ENCODE measurements around the gene NPSR1. TPM values are rescaled to one million over a fixed set of nuclear protein-coding genes. Genes with fewer than 3 reads are reported as not detected.
"Not testable (repeated sequence)": the region's sequence is repeated elsewhere in the genome, so short reads cannot be mapped to it uniquely, and the experiment has no call there.

The NPSR1 gene
- total RNA-seq, 1 donor from 2014 or later: not detected

DNA sequence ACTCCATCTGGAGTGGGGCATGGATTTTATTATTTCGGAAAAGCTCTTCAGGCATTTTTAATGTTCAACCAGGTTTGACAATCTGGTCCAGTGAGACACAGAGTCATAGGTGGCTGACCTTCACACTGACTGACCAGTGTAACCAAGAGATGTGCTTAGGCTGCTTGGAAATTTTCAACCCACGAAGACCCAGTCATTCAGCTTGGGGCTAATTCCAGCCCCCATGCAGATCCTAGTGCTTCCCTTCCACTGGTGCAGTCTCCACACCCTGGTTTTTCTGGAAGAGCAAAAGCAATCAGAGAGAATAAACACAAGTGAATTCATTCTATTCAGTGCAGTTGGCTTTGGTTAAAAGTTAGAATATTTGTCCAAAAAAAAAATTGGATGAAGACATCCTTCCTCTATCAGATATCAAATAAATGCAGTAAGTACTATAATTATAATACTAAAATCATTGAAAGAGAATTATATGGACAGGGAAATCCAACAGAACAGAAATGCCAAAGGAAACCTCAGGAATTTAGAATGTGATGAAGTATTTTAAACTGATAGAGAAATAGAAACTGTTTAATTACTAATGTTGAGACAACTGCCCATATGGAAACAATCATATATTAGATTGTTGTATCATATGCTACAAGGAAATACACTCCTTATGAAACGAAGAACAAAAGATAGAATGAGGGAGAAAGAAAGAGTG, 178.0 kb downstream of the NPSR1 start:
- DNase-seq (ENCODE audit: low read depth in 2 of 2): no peak

- DNase-seq (ENCODE audit: low read depth in 2 of 2): peak; percentile 19 to 33
Observed at GRCh38 chr7:34837316-34837715, 179.3 kb downstream of the NPSR1 start.

DNA sequence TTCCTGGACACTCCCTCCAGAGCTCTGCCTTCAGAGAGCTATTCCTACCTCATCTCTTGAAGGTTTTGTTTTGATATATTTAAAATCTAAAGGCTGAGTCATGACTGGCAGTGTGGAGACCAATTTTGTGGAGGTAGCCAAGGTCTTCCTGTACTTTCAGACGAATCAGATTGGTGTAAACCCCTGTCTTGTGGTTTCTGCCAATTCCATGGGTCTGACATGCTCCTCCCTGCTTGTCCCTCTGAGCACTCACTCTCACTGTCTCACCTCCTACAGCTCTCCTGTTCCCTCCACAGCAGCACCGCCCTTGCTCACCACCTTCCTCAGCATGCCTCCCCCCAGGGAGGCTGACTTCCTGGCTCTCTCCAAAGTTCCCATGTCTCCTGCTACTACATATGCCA, 179.8 kb downstream of the NPSR1 start:
- no peak for DNase-seq (ENCODE audit: low read depth in 2 of 2)

- DNase-seq (ENCODE audit: low read depth in 2 of 2): no peak
Observed at GRCh38 chr7:34838329-34838728, 180.3 kb downstream of the NPSR1 start.

DNA sequence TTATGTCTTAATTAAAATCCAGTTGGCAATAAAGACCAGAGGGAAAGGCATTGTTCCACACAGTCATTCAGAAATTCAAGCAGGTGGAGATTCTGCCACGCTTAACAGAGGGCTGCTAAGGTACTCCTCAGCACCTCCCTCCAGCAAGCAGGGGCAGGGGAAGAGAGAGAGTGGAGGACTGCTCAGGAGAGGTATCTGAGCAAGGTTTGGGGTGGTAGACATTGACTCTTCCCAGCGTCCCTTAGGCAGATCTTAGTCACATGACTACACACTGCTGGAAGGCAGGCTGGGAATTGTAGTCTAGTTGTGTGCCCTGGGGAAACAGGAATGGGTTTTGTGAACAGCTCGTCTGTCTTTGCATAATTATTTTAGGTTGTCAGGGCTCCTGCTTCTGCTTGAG, 181.6 kb downstream of the NPSR1 start:
- no peak for DNase-seq (ENCODE audit: low read depth in 2 of 2)

DNA sequence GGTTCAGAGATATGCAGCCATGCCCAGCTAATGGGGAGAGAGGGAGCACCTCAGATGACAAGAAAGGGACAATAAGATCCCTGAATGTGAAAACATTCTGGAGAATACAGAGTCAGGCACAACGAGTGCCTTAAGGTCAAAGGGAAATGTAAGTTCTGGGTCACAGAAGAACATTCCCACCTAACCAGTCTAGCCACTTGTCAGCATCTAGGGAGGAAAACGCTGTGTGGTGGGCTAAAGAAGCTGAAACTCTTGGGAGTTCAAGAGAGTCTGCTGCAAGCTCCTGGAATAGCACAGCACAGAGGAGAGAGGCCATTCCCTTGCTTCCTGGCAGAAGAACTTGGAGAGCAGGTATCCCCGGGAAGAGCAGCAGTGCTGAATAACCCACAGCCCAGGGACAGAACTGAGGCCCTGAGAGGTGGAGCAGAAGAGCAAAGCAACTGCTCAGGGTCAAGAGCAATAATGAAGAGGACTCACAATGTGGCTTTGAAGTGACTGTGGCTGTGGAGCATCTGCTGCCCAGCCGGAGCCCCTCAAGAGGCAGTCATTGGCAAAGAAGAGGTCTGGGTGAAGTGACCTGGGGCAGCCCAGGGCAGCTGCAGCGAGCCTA, 182.3 kb downstream of the NPSR1 start:
- no peak for DNase-seq (ENCODE audit: low read depth in 2 of 2)

- no peak for DNase-seq (ENCODE audit: low read depth in 2 of 2)
Observed at GRCh38 chr7:34841326-34841725, 183.3 kb downstream of the NPSR1 start.

- no peak for DNase-seq (ENCODE audit: low read depth in 2 of 2)
Observed at GRCh38 chr7:34842782-34843181, 184.8 kb downstream of the NPSR1 start.

GRCh38 chr7:34844406-34844805, 186.4 kb downstream of the NPSR1 start:
- no peak for DNase-seq (ENCODE audit: low read depth in 2 of 2)

DNA sequence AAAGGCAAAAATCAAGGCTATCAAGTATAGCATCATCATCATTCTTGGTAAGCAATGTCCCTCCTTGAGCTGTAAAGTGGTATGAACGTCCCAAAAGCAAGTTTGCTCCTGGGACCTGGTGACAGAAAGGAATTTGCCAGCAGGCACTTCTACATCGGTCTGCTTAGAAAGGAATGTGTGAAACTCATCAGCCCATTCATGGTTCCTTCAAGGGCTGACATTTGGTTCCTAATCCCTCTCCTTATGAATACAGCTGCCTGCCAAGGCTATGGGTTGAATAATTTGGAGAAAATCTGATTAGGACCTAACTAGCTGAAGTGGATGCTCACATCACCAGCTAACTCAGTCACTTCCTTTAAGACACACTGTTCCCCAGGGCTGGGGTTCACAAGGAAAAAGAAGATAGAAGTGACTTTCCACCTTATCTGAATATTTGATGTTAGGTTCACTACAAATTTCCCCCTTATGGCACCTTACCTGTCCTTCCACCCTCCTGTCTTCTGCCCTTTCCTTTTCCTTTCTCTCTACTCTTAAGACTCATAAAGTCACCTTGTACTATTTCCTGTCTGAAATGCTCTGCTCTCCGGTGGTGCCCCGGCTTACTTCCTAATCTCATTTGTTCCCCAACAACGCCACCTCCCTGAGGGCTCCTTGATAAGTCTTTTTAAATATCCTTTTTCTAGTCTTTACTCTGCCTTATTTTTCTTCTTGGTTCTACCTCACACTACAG, 187.1 kb downstream of the NPSR1 start:
- DNase-seq (ENCODE audit: low read depth in 2 of 2): no peak

- DNase-seq (ENCODE audit: low read depth in 2 of 2): no peak
Observed at GRCh38 chr7:34845666-34846361, 187.8 kb downstream of the NPSR1 start.

GRCh38 chr7:34846976-34847375, 189.0 kb downstream of the NPSR1 start:
- no peak for DNase-seq (ENCODE audit: low read depth in 2 of 2)

GRCh38 chr7:34848670-34849069, 190.7 kb downstream of the NPSR1 start:
- DNase-seq (ENCODE audit: low read depth in 2 of 2): no peak

DNA sequence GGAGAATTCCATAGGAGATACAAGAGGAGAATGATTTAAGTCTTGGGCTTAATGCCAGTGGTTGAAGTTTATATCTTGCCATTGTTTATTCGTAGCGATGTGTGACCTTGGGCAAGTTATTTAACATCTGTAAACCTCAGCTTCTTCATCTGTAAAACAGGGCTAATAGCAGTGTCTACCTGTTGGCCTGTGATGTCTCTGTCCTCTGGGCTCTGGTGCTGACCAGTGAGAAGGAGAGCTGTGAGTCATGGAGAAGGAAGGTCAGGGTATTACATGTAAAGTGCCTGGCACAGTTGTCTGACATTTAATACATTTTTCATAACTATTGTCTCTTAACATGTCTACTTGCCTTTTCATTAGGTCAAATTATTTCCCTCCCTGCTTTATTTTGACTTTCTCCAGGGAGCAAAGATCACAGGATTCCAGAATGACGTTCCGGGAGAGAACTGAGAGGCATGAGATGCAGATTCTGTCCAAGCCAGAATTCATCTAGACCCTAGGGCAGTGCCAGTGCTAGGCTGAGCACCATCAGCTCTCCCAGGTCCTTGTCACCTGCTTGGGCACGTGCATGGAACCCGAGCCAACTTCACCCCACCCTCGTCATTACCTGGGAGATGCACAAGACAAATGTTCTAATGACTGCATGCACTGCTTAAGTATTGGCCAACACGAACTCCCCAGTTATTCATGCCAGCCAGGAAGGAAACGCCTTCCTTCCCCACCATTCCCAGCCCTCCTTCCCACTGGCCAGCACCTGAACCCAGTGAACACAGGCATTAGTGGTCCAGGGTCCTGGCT, 191.3 kb downstream of the NPSR1 start:
- DNase-seq (ENCODE audit: low read depth in 2 of 2): peak; percentile 22 to 38

GRCh38 chr7:34849986-34850385, 192.0 kb downstream of the NPSR1 start:
- no peak for DNase-seq (ENCODE audit: low read depth in 2 of 2)

- DNase-seq (ENCODE audit: low read depth in 2 of 2): peak; percentile 48 to 60
Observed at GRCh38 chr7:34850681-34851080, 192.7 kb downstream of the NPSR1 start.

DNA sequence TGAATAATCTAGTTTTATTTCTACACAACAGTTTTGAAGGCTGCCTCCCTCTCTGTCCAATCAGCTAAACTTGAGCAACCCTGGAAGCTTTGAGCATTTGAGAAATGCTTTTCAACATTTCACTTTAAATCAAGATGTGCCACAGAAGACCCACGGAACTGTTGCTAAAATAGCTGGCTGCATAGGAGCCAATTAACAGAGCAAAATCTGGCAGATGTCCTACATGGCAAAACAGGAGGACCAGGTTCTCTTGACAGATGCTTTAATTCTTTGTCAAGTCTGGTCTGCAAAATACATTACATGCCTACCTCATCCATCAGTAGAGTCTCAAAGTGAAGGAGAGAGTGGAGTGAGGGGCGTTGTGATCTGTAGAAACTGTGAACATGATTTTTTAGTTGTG, 193.4 kb downstream of the NPSR1 start:
- DNase-seq (ENCODE audit: low read depth in 2 of 2): no peak

DNA sequence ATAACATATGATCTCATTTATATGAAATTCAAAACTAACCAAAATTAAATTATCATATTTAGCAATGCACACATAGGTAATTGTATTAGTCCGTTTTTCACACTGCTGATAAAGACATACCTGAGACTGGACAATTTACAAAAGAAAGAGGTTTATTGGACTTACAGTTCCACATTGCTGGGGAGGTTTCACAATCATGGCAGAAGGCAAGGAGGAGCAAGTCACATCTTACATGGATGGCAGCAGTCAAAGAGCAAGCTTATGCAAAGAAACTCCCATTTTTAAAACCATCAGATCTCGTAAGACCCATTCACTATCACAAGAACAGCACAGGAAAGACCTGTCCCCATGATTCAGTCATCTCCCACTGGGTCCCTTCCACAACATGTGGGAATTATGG, 200.4 kb downstream of the NPSR1 start:
- not testable (repeated sequence) for DNase-seq (ENCODE audit: low read depth in 2 of 2)

GRCh38 chr7:34859281-34859680, 201.3 kb downstream of the NPSR1 start:
- not testable (repeated sequence) for DNase-seq (ENCODE audit: low read depth in 2 of 2)

DNA sequence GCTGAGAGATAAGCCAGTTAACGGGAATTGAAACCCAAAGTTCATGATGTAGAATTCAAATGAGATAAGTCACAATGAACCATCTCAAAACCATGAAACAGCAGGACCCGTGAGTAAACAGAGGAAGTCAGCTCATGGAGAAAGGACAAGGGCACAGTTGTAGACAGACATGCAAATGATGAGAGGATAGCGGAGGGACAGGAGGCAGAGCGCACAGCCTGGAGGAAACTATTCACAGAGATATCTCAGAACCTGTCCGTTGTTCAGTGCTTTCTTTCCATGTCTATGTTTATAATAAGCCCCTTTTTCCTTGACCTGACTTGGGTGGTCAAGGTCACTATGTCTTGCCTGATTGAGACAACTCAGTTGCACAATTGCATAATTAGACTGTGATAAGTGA, 208.2 kb downstream of the NPSR1 start:
- not testable (repeated sequence) for DNase-seq (ENCODE audit: low read depth in 2 of 2)

DNA sequence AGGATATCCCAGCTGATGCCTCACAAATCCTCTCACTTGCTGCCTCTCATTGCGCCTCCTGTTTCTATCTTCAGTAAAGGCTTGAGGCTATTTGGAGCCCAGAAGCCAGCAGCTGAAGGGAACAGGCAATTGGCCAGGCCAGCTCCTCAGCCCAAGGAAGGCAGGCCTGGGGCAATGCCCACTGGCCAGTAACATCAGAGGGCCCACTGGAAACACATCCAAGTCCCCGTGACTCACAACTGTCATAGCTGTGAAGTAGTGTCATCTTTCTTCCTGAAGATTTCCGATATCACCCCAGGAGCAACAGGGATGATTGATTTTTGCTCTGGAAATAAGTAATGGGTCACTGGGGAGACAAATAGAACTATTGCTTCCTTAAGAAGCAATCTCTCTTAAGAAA, 209.3 kb downstream of the NPSR1 start:
- not testable (repeated sequence) for DNase-seq (ENCODE audit: low read depth in 2 of 2)
